CD4-positive, alpha-beta T cell treated with Interferon gamma for 1 hour (primary cell): ENCODE results near the gene COL8A2.
"Not testable (repeated sequence)": the region's sequence is repeated elsewhere in the genome, so short reads cannot be mapped to it uniquely, and the experiment has no call there.

Experiments used
- DNase-seq: peaks from one replicate; pipeline ENCODE4 v3.0.0-alpha.2; 2020

Gene COL8A2

DNA sequence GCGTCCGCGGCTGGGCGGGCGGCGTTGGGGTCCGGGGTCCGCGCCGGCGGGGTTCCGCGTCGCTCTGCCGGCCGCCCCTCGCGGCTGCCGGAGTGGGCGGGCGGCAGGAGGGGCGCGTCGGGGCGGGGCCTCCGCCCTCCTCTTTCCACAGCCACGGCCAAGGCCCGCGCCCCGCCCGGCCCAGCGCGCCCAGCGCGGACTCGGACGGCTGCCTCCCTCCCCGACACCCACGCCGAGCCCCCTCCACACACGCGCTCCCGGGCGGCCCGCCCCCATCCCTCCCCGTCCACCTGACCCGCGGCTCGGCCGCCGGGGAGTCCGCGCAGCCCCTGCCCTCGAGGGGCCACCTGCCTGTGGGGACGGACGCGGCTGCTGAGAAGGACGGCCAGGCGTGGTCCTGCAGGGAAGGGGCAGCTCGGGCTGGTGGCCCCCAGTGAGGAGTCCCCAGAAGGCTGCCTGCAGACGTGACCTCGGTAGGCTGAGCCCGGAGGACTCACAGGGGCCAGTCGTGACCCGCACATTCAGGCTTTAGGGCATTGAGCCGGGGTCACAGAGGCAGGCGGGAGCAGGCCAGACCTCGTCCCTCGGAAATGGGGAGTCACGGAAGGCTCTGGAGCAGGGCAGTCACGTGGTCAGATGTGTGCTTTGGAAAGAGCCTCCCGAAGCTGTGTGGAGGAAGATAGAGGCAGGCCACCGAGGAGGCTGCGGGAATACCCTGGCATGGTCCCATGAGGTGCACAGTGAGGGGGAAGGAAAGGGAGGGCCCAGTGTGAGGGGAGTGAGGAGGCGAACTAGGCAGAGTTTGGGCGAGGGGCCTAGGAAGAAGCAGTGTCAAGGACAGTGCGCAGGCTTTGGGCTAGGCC, at the start of gene COL8A2:
Gene COL8A2 (minus strand): TSS at position 94 of the 863 bp plus-strand sequence. CDS start 24,980 bp downstream, outside the sequence.
- DNase-seq = no peak

DNA sequence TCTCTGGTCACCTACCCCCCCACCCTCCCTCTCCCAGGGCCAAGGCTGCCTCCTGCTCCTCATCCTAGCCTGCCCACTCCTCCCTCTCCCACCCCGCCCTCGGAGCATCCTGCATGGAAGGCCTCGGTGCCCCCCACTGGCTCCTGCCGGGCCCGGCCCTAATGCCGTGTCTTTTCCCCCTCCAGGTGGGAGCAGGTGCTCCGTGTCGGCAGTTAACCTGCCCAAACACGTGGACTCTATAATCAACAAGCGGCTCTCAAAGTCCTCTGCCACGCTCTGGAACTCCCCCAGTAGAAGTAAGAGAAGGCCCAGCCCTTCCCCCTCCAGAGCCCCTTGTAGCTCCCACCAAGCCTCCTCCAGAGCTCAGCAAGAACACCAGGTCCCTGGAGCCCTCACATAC, 49.7 kb upstream of the COL8A2 start:
- DNase-seq = no peak

DNA sequence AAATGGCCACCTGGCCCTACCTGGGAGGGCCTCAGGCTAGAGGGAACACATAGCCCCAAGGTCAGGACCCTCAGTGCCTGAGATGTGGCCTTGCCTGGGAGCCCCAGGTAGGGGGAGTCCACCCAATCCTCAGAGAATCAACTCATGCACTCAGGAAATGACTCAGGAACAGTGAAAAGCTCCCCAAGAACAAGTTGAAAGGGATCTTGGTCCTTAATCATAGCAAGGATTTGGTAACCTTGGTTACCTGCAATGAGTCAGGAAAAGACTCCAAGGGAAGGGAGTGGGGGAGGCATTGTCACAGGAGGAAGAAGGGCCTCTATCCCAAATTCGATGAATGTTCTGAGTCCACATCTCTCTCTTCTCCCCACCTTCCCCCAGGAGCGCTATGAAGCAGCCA, 48.0 kb upstream of the COL8A2 start:
- no peak for DNase-seq

DNA sequence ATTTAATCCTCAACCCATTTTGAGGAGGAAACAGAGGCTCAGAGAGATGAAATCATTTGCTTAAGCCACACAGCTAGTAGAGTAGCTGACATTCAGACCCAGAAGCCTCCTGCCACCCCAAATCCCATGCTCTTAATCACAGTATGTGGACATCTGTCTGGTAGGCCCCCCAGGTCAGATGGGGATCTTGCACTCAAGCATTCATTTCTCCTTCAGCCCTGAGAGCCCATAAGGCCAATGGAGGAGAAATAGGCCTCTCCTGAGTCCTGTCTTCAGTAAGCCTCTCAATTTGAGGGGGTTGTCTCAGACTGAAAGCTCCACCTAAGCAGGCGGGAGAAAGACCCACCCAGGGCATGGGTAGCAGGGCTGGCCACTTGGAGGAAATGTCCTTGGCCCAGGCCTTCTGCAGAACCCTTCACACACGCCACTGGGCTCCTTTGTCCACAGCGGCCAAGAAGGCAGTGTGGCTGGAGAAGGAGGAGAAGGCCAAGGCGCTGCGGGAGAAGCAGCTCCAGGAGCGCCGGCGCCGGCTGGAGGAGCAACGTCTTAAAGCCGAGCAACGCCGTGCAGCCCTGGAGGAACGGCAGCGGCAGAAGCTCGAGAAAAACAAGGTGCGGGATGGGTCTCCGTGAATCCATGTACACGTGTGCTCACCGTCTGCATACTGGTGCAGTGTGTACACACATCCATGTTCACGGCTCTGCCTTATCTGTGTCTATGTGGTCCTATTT, 47.2 kb upstream of the COL8A2 start:
- no peak for DNase-seq

DNA sequence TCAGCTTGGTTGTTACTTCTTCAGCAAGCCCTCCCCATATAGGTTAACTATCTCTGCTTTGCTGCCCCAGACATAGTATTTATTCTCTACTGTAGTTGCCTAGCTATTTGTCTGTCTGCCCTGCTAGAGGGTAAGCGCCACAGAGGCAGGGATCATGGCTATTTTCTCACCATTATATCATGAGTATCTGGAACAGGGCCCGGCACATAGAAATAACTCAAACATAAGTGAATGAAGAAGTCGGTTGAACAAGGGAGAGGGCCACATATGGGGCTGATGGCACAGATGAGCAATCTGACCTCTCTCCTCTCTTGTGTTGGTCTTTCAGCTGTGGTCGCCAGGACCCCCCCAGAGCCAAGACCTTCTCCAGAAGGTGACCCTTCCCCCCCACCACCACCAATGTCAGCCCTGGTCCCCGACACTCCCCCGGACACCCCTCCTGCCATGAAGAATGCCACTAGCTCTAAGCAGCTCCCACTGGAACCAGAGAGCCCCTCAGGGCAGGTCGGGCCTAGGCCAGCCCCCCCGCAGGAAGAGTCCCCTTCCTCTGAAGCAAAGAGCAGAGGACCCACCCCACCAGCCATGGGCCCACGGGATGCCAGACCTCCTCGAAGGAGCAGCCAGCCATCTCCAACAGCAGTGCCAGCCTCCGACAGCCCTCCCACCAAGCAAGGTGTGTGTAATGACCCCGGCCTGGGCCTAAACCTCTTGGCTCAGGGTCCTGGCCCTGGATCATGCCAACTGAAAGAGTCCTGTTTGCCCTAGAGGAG, 45.8 kb upstream of the COL8A2 start:
- DNase-seq = no peak

DNA sequence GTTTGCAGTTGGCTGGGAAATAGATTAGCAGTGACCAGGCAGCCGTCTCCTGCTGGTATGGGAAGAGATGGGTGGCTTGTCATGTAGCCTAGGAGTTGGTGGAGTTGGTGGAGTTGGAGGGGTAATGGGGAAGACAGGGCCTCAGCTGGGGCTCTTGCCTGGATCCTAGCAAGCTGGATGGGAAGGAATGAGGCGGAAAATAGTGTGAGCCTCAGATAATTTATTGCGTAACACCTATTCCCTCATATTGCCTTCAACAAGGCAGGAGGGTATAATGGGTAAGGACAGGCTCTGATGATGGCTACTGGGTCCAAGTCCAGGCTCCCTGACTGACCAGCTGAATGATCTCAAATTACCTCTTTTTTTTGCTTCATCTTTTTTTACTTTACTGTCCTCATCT, 43.5 kb upstream of the COL8A2 start:
- DNase-seq = no peak

DNA sequence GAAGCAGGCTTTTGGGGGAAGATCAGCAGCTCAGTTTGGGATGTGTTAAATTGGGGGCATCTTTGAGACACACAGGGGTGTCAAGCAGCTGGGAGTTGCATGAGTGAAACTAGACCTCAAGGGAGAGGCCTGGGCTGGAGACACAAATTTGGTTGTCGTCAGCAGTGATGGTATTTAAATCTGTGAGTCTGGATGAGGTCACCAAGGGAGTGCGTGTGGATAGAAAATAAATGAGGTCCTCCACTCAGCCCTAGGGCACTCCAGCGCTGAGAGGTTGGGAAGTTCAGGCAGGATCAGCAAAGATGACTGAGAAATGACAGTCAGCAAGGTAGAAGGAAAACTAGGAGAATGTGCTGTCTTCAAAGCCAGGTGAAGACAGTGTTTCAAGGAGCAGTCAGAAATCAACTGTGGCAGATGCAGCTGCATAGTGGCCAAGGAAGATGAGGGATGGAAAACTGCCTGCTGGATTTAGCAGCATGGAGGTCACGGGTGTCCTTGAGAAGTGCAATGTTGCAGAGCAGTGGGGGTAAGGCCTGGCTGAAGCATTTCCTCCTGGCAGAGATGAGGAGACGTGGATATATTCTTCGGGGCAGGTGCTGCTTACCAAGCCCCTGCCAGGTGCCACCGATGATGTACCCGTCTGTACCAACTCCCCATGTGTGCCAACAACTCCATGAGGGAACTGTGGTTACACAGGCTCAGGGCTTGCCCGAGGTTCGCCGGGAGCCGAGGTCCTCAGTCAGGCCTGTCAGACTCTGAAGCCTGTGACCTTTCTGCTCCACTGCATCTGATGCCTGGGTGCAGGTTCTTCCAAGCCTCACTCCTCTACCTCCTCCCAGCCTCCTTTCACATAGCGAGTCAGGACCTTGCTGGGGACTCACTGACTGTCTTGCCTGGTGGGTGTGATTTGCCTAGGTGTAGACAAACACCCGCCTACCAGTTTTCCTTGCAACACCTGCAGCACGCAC, 42.2 kb upstream of the COL8A2 start:
- no peak for DNase-seq

DNA sequence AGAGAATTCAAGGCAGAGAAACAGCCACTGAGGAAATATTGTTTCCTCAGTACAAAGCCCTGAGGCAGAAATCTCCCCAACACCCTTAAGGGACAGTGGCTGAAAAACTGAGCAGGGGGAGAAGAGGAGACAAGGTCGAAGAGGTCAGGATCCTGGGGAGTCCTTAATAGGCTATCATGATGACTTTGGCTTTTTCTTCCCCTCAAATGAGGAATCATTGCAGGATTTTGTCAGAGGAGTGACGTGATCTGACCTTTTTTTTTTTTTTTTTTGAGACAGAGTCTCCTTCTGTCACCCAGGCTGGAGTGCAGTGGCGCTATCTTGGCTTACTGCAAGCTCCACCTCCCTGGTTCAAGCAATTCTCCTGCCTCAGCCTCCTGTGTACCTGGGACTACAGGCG, 41.1 kb upstream of the COL8A2 start:
- DNase-seq = no peak

DNA sequence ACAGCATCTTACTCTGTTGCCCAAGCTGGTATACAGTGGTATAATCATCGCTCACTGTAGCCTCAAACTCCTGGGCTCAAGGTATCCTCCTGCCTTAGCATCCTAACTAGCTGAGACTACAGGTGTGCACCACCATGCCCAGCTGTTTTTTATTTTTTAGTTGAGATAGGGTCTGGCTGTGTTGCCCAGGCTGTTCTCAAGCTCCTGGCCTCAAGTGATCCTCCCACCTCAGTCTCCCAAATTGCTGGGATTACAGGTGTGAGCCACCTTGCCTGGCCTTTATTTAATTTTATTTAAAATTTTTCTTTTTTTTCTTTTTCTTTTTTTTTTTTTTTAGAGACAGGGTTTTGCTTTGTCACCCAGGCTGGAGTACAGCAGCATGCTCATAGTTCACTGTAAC, 40.1 kb upstream of the COL8A2 start:
- no peak for DNase-seq

DNA sequence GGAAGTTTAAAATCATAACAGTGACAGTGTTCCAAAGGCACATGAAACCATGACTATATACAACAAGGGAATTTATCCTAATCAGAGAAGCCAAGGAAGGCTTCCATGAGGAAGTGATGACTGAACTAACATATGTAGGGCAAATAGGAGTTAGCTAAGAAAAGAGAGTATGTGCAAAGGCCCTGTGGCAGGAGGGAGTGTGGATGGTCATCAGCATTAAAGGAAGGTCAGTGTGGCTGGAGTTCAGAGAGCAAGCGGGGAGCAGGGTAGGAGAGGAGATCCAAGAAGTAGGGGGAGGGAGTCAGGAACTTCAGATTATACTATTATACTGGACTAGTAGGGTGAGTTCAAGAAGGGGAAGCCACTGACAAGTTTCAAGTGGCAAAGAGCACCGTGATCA, 39.3 kb upstream of the COL8A2 start:
- DNase-seq = no peak

DNA sequence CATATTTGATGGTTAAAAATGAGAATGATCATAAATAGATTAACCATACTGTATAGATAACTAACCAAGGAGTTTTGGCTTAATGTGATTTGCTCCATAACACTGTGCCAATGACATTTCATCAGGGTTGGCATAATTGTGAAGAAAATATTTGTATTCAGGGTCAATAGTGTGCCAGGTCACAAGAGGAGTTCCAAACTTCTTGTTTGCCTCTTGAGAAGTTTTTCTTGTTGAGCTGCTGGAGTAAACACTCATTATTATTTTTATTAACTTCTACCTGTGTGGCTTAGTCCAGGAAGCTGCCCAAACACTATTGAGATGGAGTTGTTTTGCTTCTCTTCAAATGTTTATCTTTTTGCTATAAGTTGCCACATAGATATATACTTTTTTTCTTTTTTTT, 38.4 kb upstream of the COL8A2 start:
- no peak for DNase-seq

DNA sequence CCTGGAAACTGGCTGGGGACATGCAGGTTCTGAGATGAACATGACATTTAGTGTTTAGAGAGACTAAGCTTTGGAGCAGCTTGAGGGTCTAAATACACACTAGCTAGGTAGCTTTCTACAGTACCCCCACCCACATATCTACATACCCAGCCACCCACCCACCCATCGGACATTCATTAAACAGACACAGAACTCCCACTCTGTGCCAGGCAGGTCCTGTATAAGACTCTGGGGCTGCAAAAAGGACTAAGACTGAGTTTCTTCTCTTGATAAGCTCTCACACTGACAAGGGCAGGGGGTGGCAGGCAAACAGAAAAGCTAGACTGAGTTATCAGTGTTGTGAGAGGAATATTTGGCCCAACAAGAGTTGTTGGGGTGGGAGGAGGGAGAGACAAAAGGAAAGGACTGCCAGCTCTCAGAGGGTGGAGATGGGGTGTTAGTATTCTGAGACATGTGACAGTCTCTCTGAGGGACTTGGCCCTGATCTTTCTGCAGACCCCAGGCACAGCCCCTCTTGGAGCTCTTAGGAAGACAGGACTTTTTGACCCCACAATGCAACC, 37.7 kb upstream of the COL8A2 start:
- no peak for DNase-seq

DNA sequence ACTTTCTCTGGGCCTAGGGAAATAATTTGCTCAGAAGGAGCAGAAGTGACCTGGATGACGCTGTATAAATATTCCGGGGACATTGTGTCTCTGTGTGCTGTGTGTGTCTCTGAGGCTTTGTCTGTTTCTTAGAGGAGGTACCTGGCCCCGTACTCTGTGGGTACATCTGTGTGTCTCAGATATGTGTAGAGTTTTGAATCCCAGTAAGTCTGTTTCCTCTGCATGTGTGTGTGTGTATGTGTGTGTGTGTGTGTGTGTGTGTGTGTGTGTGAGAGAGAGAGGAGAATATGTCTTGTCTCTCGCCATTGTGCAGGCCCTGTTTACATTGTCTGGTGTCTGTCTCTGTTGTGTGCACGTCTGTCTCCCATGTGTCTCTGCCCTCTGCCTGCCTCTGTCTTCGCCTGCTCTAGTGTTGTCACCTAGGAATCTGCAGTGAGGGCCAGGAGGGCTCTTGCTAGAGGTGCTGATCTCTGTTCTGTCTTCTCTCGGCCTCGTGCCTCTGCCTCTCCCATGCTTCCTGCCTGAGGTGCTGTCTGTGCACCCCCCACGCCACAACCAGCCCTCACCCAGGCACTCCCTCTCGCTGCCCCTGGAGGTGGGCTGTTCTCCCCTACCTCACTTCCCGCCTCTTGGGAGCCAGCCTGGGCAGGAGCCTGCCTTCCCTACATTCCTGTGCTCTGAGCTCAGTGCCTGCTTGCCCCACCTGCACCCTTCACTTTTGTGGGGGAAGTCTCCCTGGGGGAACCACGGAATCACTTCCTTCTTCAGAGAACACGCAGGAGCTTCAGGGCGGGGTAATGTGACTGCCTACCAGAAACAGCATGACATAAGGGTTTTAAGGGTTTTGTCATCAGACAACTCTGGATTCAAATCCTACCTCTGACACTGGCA, 36.9 kb upstream of the COL8A2 start:
- peak; percentile 65 for DNase-seq

DNA sequence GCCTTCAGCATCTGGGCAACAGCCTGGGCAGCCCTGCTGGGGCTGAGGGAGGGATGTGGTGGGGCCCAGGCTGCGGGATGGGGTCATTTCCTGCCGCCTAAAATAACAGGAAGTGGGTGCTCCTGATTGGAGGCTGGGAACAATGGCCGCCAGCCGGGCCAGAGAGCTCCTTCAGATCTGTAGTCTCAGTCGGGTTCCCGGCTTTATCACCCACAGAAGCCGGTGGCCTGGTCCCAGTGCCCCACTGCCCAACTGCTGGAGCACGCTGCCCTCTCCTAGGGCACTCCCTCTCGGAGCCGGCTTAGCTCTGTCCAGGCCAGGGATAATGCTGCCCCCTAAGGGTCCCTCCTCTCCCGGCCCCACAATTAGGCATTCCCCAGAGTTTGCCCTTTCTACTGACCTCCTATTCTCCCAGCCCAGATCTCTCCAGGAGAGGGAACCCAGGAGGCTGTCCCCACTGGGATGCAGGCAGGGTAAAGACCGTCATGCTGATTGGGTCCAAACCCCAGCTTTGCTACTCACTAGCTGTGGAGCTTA, 36.0 kb upstream of the COL8A2 start:
- DNase-seq = peak; percentile 66

DNA sequence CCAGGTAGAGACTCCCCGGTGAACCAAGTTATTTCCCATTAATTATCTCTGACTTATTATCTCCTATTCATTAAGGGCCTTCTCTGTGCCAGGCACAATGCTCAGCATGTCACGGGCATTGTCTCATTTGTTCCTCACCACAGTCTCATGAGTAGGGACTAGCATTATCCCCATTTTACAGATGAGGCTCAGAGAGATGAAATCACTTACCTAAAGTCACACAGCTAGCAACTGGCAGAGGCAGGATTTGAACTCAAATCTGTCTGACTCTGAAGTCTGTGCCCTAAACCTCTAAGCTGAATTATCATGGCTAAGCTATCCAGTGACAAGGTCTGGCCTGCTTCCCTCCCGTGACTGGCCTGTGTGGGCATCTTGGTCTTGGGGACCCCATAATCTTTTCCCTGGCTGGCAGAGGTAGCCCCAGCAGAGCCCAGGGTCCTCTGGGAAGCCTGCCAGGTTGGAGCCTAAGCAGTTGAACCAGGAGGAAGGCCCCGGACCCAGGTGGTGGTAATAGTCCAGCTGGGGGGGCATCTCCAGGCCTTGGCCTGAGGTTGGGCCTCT, 35.4 kb upstream of the COL8A2 start:
- no peak for DNase-seq

DNA sequence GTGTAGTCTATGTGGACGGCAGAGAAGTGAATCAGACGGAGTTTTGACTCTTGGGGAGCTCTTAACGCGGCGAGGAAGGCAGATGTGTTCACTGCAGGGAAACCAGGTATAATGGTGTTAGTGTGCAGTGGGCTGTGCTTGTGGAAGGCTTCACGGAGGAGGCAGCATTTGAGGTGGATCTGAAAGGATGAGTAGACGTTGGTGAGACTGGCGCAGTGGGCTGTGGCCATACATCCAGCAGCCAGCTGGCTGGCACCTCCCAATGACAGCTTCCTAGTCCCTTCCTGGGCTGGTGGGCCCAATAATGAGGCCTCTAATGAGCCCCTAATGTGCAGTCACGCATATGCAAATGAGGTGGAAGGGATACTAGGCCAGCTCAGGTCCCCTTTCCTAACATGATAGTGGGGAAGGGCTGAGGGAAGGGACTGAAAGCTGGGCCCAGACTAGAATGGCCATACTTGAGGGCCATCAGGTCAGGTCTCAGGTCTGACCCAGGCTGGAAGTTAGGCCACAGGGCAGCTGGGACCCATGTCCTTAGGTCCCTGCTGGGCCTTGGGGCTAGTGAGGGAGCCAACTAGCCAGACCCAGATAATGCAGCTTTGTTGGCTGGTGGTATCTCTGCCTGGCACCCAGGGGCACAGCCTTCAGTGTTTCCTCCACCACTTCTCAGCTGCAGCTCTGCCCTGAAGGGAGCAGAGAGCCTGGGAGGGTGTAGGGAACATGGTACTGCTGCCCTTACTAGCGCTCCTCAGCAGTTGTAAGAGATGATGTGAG, 34.8 kb upstream of the COL8A2 start:
- no peak for DNase-seq

DNA sequence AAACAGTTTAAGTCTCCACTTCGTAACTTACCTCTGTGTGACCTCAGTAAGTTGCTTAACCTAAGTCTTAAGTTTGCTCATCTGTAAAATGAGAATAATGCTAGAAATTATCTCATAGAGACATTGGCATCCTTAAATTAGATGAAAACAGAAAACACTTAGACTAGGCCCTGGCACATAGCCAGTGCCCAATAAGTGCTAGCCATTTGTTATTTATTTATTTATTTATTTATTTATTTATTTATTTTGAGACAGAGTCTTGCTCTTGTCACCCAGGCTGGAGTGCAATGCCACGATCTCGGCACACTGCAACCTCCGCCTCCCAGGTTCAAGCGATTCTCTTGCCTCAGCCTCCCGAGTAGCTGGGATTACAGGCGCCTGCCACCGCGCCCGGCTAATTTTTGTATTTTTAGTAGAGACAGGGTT, 33.8 kb upstream of the COL8A2 start:
- not testable (repeated sequence) for DNase-seq

DNA sequence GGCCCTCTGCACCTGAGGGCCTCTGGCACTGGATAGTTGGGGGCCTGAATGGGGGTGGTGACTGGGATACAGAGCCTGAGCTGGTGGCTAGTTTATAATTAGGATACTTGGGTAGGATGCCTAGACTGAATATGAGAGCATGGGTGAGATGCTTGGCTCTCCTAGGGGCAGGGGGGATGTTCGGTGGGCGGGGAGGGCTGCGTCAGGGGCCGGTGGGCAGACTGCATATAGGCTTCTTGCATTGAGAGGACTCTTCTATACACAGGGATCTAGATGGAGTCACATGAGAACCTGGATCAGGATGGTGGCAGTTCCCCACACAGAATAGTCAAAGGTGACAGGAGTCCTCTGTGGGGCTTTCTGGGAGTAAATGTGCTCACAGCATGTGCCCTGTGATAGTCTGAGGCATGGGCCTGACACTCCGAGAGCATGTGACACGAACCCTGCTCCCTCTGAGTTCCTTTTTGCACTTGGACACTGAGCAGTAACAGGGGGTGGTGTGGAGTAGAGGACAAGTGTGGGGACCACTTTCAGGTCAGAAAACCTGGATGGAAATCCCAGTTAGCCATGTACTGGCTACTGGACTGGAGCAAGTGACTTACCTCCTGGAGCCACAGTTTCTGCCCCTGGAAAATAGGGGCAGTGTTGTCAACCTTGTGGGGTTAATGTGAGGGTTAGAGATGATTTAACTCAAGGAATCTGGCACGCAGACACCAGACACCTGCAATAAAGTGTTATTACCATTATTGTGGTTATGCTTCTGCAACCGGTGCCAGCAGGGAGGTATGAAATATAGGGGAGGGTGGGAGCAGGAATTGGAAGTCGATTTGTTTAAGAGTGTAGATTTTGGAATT, 33.2 kb upstream of the COL8A2 start:
- no peak for DNase-seq
